Measurements from ENCODE around the gene RUNDC3A. TPM values are rescaled to one million over a fixed set of nuclear protein-coding genes. Genes with fewer than 3 reads are reported as not detected.

The RUNDC3A gene
- polyA plus RNA-seq, 1 experiment, result 0.11 TPM

DNA sequence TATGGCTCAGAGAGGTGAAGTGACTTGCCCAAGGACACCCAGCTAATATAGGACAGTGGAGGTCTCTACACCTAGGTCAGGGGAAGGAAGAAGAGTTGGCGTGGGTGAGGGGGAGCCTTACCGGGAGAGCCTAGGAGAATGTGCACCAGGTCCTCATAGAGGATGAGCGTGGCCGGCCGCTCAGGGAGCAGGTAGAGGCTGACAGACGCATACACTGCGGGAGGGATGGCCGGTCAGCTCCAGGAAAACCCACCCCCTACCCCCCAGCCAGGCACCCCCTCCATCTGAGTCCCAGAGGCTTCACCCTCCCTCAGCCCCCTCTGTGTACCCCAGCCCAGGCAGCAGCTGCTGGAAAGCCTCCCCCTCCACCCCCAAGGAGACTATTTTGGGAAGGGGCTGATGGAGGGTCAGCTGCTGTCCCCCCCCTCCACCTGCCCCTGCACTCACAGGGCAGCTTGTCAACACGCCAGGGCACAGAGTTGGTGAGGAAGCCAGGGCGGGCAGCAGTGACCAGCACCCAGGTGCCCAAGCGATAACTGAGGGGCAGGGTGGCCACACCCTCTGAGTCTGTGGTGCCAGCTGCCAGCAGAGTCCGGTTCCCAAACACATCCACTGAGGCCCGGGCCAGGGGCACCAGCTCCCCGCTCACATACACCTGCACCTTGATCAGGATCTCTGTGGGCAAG, 51.2 kb downstream of the RUNDC3A start:
- DNase-seq (ENCODE audit: low read depth, low spot score), result no peak
- CTCF ChIA-PET, result interaction anchor here (0.6 to 1.3 kb wide), 3 partner anchors 8 to 150 kb away, joined by 3 to 6 read pairs (median 3); partner anchors contain the start of gene GRN
- POLR2A ChIA-PET, result no interaction called here
- TF ChIP-seq, protein P1, sequence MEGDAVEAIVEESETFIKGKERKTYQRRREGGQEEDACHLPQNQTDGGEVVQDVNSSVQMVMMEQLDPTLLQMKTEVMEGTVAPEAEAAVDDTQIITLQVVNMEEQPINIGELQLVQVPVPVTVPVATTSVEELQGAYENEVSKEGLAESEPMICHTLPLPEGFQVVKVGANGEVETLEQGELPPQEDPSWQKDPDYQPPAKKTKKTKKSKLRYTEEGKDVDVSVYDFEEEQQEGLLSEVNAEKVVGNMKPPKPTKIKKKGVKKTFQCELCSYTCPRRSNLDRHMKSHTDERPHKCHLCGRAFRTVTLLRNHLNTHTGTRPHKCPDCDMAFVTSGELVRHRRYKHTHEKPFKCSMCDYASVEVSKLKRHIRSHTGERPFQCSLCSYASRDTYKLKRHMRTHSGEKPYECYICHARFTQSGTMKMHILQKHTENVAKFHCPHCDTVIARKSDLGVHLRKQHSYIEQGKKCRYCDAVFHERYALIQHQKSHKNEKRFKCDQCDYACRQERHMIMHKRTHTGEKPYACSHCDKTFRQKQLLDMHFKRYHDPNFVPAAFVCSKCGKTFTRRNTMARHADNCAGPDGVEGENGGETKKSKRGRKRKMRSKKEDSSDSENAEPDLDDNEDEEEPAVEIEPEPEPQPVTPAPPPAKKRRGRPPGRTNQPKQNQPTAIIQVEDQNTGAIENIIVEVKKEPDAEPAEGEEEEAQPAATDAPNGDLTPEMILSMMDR (IDR thresholded peaks at IDR 0.05; ENCODE audit: low read depth, low read length), result no peak
- H3K9me3 ChIP-seq (ENCODE audit: control insufficient read depth, insufficient read depth, low read length), result no peaks in the 10 kb centered on the region; the same call in 1 of the 2 replicates
- no peak overlapping the region for H3K27ac ChIP-seq (ENCODE audit: low read depth, low read length)
- no peaks in the 10 kb centered on the region for H3K27me3 ChIP-seq (ENCODE audit: control insufficient read depth, insufficient read depth, low read length)
- H3K4me3 ChIP-seq (ENCODE audit: low read depth, low read length), result no peak overlapping the region

DNA sequence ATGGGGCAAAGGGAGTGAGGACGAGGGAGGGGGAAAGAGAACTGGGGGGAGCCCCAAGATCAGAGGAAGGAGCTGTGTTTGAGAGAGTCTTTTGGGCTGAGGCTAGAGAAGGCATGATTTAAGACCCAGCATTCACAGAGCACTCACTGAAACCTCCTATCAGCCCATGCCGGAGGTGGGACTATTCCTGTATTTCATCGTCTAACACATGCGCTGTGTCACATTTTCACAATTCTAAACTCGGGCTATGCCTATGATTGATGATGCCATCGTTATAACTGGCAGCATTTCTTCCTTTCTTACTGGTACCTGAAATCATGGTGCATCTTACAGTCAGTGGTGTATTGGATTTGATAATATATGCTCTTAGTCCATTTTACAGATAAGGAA, 51.7 kb downstream of the RUNDC3A start:
- POLR2A ChIA-PET, result interaction anchor here (2.5 kb wide), 1 partner anchor 15 kb away, joined by 10 read pairs; the partner anchor contains the start of gene GRN
- Histone ChIP-seq H3K27ac (ENCODE audit: low read depth, low read length) (no peak overlapping the region), H3K27me3 (ENCODE audit: control insufficient read depth, insufficient read depth, low read length) (peaks cover 2% of the 10 kb centered on the region), H3K4me3 (ENCODE audit: low read depth, low read length) (no peak overlapping the region), H3K9me3 (ENCODE audit: control insufficient read depth, insufficient read depth, low read length) (no peaks in the 10 kb centered on the region; the same call in 1 of the 2 replicates)
- CTCF ChIA-PET, result interaction anchor here (0.6 to 1.3 kb wide), 3 partner anchors 9 to 150 kb away, joined by 3 to 6 read pairs (median 3); partner anchors contain the start of gene GRN
- TF ChIP-seq, protein P1 (IDR thresholded peaks at IDR 0.05; ENCODE audit: low read depth, low read length), result no peak
- DNase-seq (ENCODE audit: low read depth, low spot score), result no peak

DNA sequence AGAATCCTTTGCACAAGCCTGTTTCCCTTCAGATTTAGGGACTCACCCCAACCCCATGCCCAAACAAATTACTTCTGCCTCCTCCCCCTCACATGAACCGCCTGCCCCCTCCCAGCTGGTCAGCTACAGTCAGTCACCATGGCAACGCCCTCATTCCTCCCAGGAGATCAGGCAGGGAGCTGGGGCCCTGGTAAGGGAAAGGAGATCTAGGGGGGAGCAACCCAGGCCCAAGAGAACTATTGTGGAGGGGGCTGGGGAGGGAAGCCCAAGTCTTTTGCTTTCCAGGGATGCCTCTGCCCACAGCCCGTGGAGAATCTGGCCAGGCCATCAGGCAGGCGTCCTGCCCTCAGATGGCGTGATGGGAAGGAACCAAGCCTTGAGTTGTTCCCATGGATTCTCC, 52.4 kb downstream of the RUNDC3A start:
- H3K27ac ChIP-seq (ENCODE audit: low read depth, low read length), result no peak overlapping the region
- CTCF ChIA-PET, result no interaction called here

DNA sequence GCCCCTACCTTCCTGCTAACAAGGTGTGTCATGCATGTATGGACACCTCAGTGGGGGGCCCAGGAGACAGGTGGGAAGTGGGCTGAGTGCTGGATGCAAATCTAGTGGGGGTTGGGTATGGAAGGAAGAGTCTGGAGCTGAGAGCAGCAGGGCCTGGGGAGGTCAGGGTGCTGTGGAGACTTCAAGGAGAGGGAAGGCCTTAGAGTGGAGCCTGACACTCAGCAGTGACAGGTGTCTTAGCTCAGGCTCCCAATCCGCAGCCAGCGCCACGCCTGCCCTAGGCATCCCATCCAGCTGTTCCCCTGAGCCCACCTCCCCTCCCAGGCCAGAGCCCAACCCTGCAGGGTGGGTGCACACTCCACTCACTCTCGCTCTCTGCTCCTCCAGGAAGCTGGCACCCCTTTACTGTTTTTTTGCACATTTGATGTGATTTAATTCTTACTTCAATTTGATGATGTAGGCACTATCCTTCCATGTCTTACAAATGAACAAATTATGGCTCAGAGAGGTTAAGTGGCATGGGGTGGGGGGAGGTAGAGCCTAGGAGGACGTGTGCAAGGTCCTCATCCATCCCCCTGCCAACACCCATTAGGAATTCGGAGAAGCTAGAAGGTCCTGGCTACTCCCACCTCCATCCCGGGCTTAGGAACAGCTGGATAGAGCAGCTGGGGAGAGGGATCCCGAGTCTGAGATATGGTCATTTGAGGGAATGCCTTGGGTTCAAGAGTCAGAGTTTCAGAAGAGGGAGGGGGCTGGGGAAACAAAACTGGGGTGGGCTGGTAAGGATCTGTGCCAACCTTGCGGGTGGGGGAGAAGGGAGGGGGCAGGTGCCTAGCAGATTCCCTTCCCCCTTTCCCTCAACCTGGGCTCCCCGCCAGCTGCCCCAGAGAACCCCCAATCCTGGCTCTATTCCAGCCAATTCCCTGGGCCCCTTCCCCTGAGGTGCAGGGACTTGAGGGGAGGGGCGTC, 53.2 kb downstream of the RUNDC3A start:
- no peak for DNase-seq (ENCODE audit: low read depth, low spot score)
- CTCF ChIA-PET, result interaction anchor here (0.6 to 2.0 kb wide), 3 partner anchors 8 to 276 kb away, joined by 3 to 7 read pairs (median 7); no protein-coding TSS in a partner anchor
- TF ChIP-seq, protein P1 (IDR thresholded peaks at IDR 0.05; ENCODE audit: low read depth, low read length), result no peak
- Histone ChIP-seq H3K27me3 (ENCODE audit: control insufficient read depth, insufficient read depth, low read length) (peaks cover 14% of the 10 kb centered on the region), H3K27ac (ENCODE audit: low read depth, low read length) (no peak overlapping the region), H3K9me3 (ENCODE audit: control insufficient read depth, insufficient read depth, low read length) (no peaks in the 10 kb centered on the region), H3K4me3 (ENCODE audit: low read depth, low read length) (peak overlapping the region; percentile 71)
- POLR2A ChIA-PET, result interaction anchor here (0.6 to 2.5 kb wide), 2 partner anchors 16 to 439 kb away, joined by 6 to 10 read pairs; partner anchors contain the start of gene GRN

More for the DNA sequence above, 52.4 kb downstream of the RUNDC3A start:
- POLR2A ChIA-PET, result interaction anchor here (2.5 kb wide), 1 partner anchor 16 kb away, joined by 10 read pairs; the partner anchor contains the start of gene GRN
- TF ChIP-seq, protein P1 (IDR thresholded peaks at IDR 0.05; ENCODE audit: low read depth, low read length), result no peak
- H3K4me3 ChIP-seq (ENCODE audit: low read depth, low read length), result peak overlapping the region; percentile 20; the same call in 1 of the 2 replicates
- peaks cover 7% of the 10 kb centered on the region for H3K27me3 ChIP-seq (ENCODE audit: control insufficient read depth, insufficient read depth, low read length)
- no peaks in the 10 kb centered on the region for H3K9me3 ChIP-seq (ENCODE audit: control insufficient read depth, insufficient read depth, low read length)
- peak; percentile 32 for DNase-seq (ENCODE audit: low read depth, low spot score)
